OCI-LY7 (cell line): ENCODE data around the gene ATXN1. TPM values are rescaled to one million over a fixed set of nuclear protein-coding genes. Genes with fewer than 3 reads are reported as not detected.
A peak's percentile ranks its signal among the peaks of the same experiment; 100 is the strongest.

Experiments
- BruUV-seq: library from RNA; stranded (reverse); fragments of 400-500 nt; replicated peaks from 2 replicates; lab custom pipeline; 2021; lab: Mats Ljungman, UMichigan
- CTCF ChIA-PET: fragments of 300-600 bp; sonication (Branson Sonifier 250); formaldehyde crosslinking; loops from one replicate; lab custom pipeline; 2022; ENCODE audit warnings: antibody characterized with exemption; ENCODE audit not compliant: unreplicated experiment; lab: Charles Lee
- POLR2A ChIA-PET: fragments of 300-600 bp; sonication (Branson Sonifier 250); formaldehyde crosslinking; loops from one replicate; lab custom pipeline; 2022; ENCODE audit warnings: antibody characterized with exemption; lab: Charles Lee
- DNase-seq: peaks from one replicate; pipeline ENCODE4 v3.0.0-alpha.2; 2015; ENCODE audit warnings: low spot score
- H2AFZ ChIP-seq: fragments of 200-600 bp; sonication (generic), shearing (Covaris generic); 2 replicates; pipeline ENCODE4 v1.6.1; 2014; ENCODE audit warnings: mild to moderate bottlenecking, antibody characterized with exemption, low read length, moderate library complexity
- H3K27ac ChIP-seq: fragments of 200-600 bp; sonication (generic); 2 replicates; pipeline ENCODE4 v1.5.1; 2014; ENCODE audit warnings: mixed run types, low read depth, mild to moderate bottlenecking, moderate library complexity, low read length, inconsistent platforms; ENCODE audit not compliant: poor library complexity, severe bottlenecking
- H3K36me3 ChIP-seq: fragments of 200-600 bp; sonication (generic); 2 replicates; pipeline ENCODE4 v1.6.1; 2014; ENCODE audit warnings: mild to moderate bottlenecking, antibody characterized with exemption, low read length, moderate library complexity, mixed read lengths; ENCODE audit not compliant: insufficient read depth
- H3K4me1 ChIP-seq: fragments of 200-600 bp; sonication (generic); 2 replicates; pipeline ENCODE4 v1.5.1; 2014; ENCODE audit warnings: mild to moderate bottlenecking, low read length; ENCODE audit not compliant: insufficient read depth, poor library complexity, severe bottlenecking
- H3K4me2 ChIP-seq: fragments of 200-600 bp; sonication (generic); 2 replicates; pipeline ENCODE4 v1.6.1; 2014; ENCODE audit warnings: mild to moderate bottlenecking, low read length
- H3K4me3 ChIP-seq: fragments of 200-600 bp; sonication (generic); 2 replicates; pipeline ENCODE4 v1.5.1; 2014; ENCODE audit warnings: mild to moderate bottlenecking, low read depth, low read length; ENCODE audit not compliant: poor library complexity, severe bottlenecking
- H3K79me2 ChIP-seq: fragments of 200-600 bp; sonication (generic); 2 replicates; pipeline ENCODE4 v1.6.1; 2016; ENCODE audit warnings: low read depth, mild to moderate bottlenecking, low read length, moderate library complexity, mixed read lengths; ENCODE audit not compliant: insufficient read depth
- H3K9me2 ChIP-seq: fragments of 200-600 bp; sonication (generic); 2 replicates; pipeline ENCODE4 v1.6.1; 2016; ENCODE audit warnings: mild to moderate bottlenecking, low read length, mixed read lengths; ENCODE audit not compliant: insufficient read depth
- H3K9me3 ChIP-seq: fragments of 200-600 bp; sonication (generic); 2 replicates; pipeline ENCODE4 v1.6.1; 2014; ENCODE audit warnings: mild to moderate bottlenecking, mixed run types, low read length, mixed read lengths
- H4K20me1 ChIP-seq: fragments of 200-600 bp; sonication (generic); 2 replicates; pipeline ENCODE4 v1.6.1; 2014; ENCODE audit warnings: mild to moderate bottlenecking, antibody characterized with exemption, low read length, moderate library complexity, mixed read lengths; ENCODE audit not compliant: insufficient read depth
- CTCF ChIP-seq: fragments of 200-600 bp; sonication (generic); conservative IDR thresholded peaks from 2 replicates; pipeline ENCODE4 v1.5.1; 2014; ENCODE audit warnings: mild to moderate bottlenecking, antibody characterized with exemption, low read length, moderate library complexity, mixed read lengths
- EZH2phosphoT487 ChIP-seq: fragments of 200-600 bp; sonication (generic); IDR thresholded peaks from 2 replicates; pipeline ENCODE4 v1.6.1; 2018; ENCODE audit warnings: low read depth, borderline replicate concordance, mild to moderate bottlenecking, mixed run types, antibody characterized with exemption, low read length, moderate library complexity, mixed read lengths
- intact Hi-C: fragments of 100-400 bp; cut with micrococcal nuclease; formaldehyde crosslinking; loops from one replicate; pipeline ENCODE4 v1.10.0; 2022; ENCODE audit not compliant: unreplicated experiment
- total RNA-seq, 2 experiments: library from RNA; depleted of rRNA in 1 of 2; stranded (reverse); fragments of >200 nt in 1 of 2; shearing (Covaris generic) in 1 of 2; gene quantifications; 2 replicates each; pipeline ENCODE4 v1.2.3, GENCODE V29; 2014 to 2022

The ATXN1 gene
- total RNA-seq, 2 experiments from 2014 or later, result not detected

GRCh38 chr6:16420715-16421461 lies 340.4 kb downstream of the ATXN1 start:
- POLR2A ChIA-PET, result interaction anchor here (0.7 to 1.8 kb wide), 14 partner anchors 9 to 520 kb away, joined by 3 to 14 read pairs (median 4); no protein-coding TSS in a partner anchor
- Histone ChIP-seq H3K36me3 (no peaks in the 10 kb centered on the region), H3K79me2 (no peaks in the 10 kb centered on the region), H3K4me2 (peak overlapping the region; percentile 68), H4K20me1 (no peaks in the 10 kb centered on the region), H2AFZ (peak overlapping the region; percentile 99), H3K9me3 (no peaks in the 10 kb centered on the region), H3K27ac (peak overlapping the region; percentile 34), H3K9me2 (no peaks in the 10 kb centered on the region), H3K4me1 (peaks cover 26% of the 10 kb centered on the region), H3K4me3 (peak overlapping the region; percentile 25)
- DNase-seq, result peak; percentile 30
- TF ChIP-seq CTCF (no peak), EZH2phosphoT487 (no peak)
- CTCF ChIA-PET, result interaction anchor here (0.6 to 0.8 kb wide), 2 partner anchors 343 to 1066 kb away, joined by 3 read pairs; no protein-coding TSS in a partner anchor
- intact Hi-C loops, result no loop called here
- BruUV-seq, result TSS peak; percentile 69

GRCh38 chr6:16420337-16420714 lies 340.9 kb downstream of the ATXN1 start:
- POLR2A ChIA-PET, result interaction anchor here (0.7 to 1.8 kb wide), 14 partner anchors 9 to 519 kb away, joined by 3 to 14 read pairs (median 4); no protein-coding TSS in a partner anchor
- intact Hi-C loops, result no loop called here

GRCh38 chr6:16419636-16420336 lies 341.5 kb downstream of the ATXN1 start:
- Histone ChIP-seq H3K36me3 (no peaks in the 10 kb centered on the region), H4K20me1 (no peaks in the 10 kb centered on the region), H3K27ac (peak overlapping the region; percentile 34), H2AFZ (peak overlapping the region; percentile 99; the same call in 1 of the 2 replicates), H3K9me3 (no peaks in the 10 kb centered on the region), H3K9me2 (no peaks in the 10 kb centered on the region), H3K4me2 (peak overlapping the region; percentile 68), H3K79me2 (no peaks in the 10 kb centered on the region), H3K4me1 (peaks cover 26% of the 10 kb centered on the region), H3K4me3 (peak overlapping the region; percentile 25)
- POLR2A ChIA-PET, result interaction anchor here (0.6 to 1.8 kb wide), 14 partner anchors 8 to 1699 kb away, joined by 3 to 14 read pairs (median 4); no protein-coding TSS in a partner anchor
- peak; percentile 13 for DNase-seq
- intact Hi-C loops, result no loop called here
- BruUV-seq, result no TSS peak
- TF ChIP-seq CTCF (no peak), EZH2phosphoT487 (no peak)
- CTCF ChIA-PET, result no interaction called here

More at GRCh38 chr6:16420337-16420714, 340.9 kb downstream of the ATXN1 start:
- Histone ChIP-seq H3K9me3 (no peaks in the 10 kb centered on the region), H3K4me1 (peaks cover 26% of the 10 kb centered on the region), H3K36me3 (no peaks in the 10 kb centered on the region), H3K9me2 (no peaks in the 10 kb centered on the region), H3K79me2 (no peaks in the 10 kb centered on the region), H4K20me1 (no peaks in the 10 kb centered on the region), H3K4me2 (peak overlapping the region; percentile 68), H3K4me3 (peak overlapping the region; percentile 25), H2AFZ (peak overlapping the region; percentile 99), H3K27ac (peak overlapping the region; percentile 34)
- DNase-seq, result no peak
- CTCF ChIA-PET, result interaction anchor here (0.6 to 0.8 kb wide), 2 partner anchors 343 to 1066 kb away, joined by 3 read pairs; no protein-coding TSS in a partner anchor
- TSS peak; percentile 73 for BruUV-seq
- TF ChIP-seq EZH2phosphoT487, result no peak
